HG03060 (cell line): ENCODE data around the gene WHAMM.

Experiments used
- ATAC-seq: cut with Tn5 transposase; IDR thresholded peaks from one replicate; pipeline ENCODE4 v1.9.1; 2021; ENCODE audit warnings: low read depth, moderate number of reproducible peaks; ENCODE audit not compliant: unreplicated experiment

Gene WHAMM

GRCh38 chr15:82835391-82835917, 26.0 kb downstream of the WHAMM start:
- no peak for ATAC-seq

GRCh38 chr15:82838096-82838735, 28.8 kb downstream of the WHAMM start:
- ATAC-seq: no peak

- ATAC-seq: no peak
Measured at GRCh38 chr15:82839136-82839535, 29.7 kb downstream of the WHAMM start.

- no peak for ATAC-seq
Measured at GRCh38 chr15:82840166-82840565, 30.7 kb downstream of the WHAMM start.

GRCh38 chr15:82843566-82843965, 34.1 kb downstream of the WHAMM start:
- ATAC-seq: no peak

GRCh38 chr15:82845686-82846085, 36.3 kb downstream of the WHAMM start:
- no peak for ATAC-seq

GRCh38 chr15:82846621-82847020, 37.2 kb downstream of the WHAMM start:
- no peak for ATAC-seq

- no peak for ATAC-seq
Measured at GRCh38 chr15:82847703-82848102, 38.3 kb downstream of the WHAMM start.

GRCh38 chr15:82848241-82848993, 39.0 kb downstream of the WHAMM start:
- ATAC-seq: no peak

GRCh38 chr15:82849556-82850512, 40.4 kb downstream of the WHAMM start:
- ATAC-seq: peak; percentile 45

- ATAC-seq: no peak
Measured at GRCh38 chr15:82850731-82851130, 41.3 kb downstream of the WHAMM start.

GRCh38 chr15:82851306-82851850, 42.0 kb downstream of the WHAMM start:
- ATAC-seq: no peak

GRCh38 chr15:82851981-82852511, 42.6 kb downstream of the WHAMM start:
- ATAC-seq: no peak

- no peak for ATAC-seq
Measured at GRCh38 chr15:82852941-82853561, 43.6 kb downstream of the WHAMM start.

GRCh38 chr15:82854554-82854953, 45.1 kb downstream of the WHAMM start:
- ATAC-seq: no peak

GRCh38 chr15:82855286-82856100, 46.1 kb downstream of the WHAMM start:
- ATAC-seq: no peak

- no peak for ATAC-seq
Measured at GRCh38 chr15:82856397-82857170, 47.2 kb downstream of the WHAMM start.

- ATAC-seq: no peak
Measured at GRCh38 chr15:82858932-82859331, 49.5 kb downstream of the WHAMM start.
